Spinal cord (tissue), 10 donors: ENCODE measurements around the gene DELE1. TPM values are rescaled to one million over a fixed set of nuclear protein-coding genes. Genes with fewer than 3 reads are reported as not detected.

Source experiments
- DNase-seq, 6 donors: peaks; one replicate each; pipeline versions ENCODE4 v3.0.0 to v3.0.0-alpha.2; 2013 to 2015; ENCODE audit warnings: low spot score in 6 of 6, low read depth in 4 of 6
- H3K27ac ChIP-seq: one replicate; pipeline ENCODE4 v1.5.1; 2013; ENCODE audit warnings: low read depth, low read length, control low read depth
- H3K27me3 ChIP-seq: one replicate; pipeline ENCODE4 v1.6.1; 2013; ENCODE audit warnings: low read length; ENCODE audit not compliant: control insufficient read depth, insufficient read depth
- H3K36me3 ChIP-seq: one replicate; pipeline ENCODE4 v1.6.1; 2013; ENCODE audit warnings: low read length; ENCODE audit not compliant: control insufficient read depth, insufficient read depth
- H3K4me1 ChIP-seq: one replicate; pipeline ENCODE4 v1.6.1; 2013; ENCODE audit warnings: low read length; ENCODE audit not compliant: control insufficient read depth, insufficient read depth
- H3K4me3 ChIP-seq: one replicate; pipeline ENCODE4 v1.5.1; 2013; ENCODE audit warnings: low read depth, low read length, control low read depth
- H3K9me3 ChIP-seq: one replicate; pipeline ENCODE4 v1.6.1; 2013; ENCODE audit warnings: low read length; ENCODE audit not compliant: control insufficient read depth, insufficient read depth
- WGBS: methylation state at CpG from one replicate; pipeline ENCODE4 v1.1.5; 2013; ENCODE audit warnings: missing lambda C conversion rate; ENCODE audit not compliant: insufficient coverage; 5-methylcytosine and 5-hydroxymethylcytosine counted together
- polyA plus RNA-seq, 2 donors: library from polyadenylated mRNA; unstranded; fragments of 120-200 nt; gene quantifications; one replicate each; pipeline ENCODE4 v1.2.1, GENCODE V29; 2013; ENCODE audit not compliant: insufficient read length in 2 of 2
- total RNA-seq, 2 donors: library from RNA; depleted of rRNA in 1 of 2; stranded (reverse); fragments of 120-200 nt in 1 of 2; fragments of >200 nt in 1 of 2; gene quantifications; one replicate each; pipeline versions ENCODE4 v1.2.3 to v1.2.4, GENCODE V29; 2013 to 2014
- donor health status: healthy.

DELE1 gene
- total and polyA plus RNA-seq, 4 donors = 41.4 to 94.2 (median 82.3) TPM

DNA sequence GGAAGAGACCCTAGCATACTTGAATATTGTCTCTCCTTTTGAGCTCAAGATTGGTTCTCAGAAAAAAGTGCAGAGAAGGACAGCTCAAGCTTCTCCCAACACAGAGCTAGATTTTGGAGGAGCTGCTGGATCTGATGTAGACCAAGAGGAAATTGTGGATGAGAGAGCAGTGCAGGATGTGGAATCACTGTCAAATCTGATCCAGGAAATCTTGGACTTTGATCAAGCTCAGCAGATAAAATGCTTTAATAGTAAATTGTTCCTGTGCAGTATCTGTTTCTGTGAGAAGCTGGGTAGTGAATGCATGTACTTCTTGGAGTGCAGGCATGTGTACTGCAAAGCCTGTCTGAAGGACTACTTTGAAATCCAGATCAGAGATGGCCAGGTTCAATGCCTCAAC lies 54.7 kb downstream of the DELE1 start:
- H3K27ac ChIP-seq = no peak overlapping the region
- H3K36me3 ChIP-seq = peaks cover 41% of the 10 kb centered on the region
- no peaks in the 10 kb centered on the region for H3K27me3 ChIP-seq
- H3K4me1 ChIP-seq = no peaks in the 10 kb centered on the region
- H3K4me3 ChIP-seq = no peak overlapping the region
- DNase-seq = no peak
- H3K9me3 ChIP-seq = no peaks in the 10 kb centered on the region

DNA sequence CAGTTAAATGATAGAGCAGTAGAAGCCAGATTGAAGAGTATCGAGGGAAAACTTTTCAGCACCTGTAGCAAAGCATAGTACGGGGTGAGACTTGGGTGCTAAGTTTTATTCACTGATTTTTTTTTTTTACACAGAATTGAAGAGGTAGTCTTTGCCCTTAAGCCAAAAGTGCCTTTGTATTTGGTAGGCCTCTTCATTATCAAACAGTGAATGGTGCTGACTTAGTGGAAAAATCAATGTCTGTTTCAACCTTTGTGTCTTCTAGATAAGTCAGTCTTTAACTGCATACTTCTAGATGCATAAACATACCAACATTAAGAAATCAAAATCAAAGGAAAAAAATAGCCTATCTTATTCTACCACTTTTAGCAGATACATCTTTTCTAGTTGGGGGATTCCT lies 59.0 kb downstream of the DELE1 start:
- Histone ChIP-seq H3K27me3 (no peaks in the 10 kb centered on the region), H3K27ac (no peak overlapping the region), H3K36me3 (peaks cover 49% of the 10 kb centered on the region), H3K9me3 (no peaks in the 10 kb centered on the region), H3K4me1 (no peaks in the 10 kb centered on the region), H3K4me3 (no peak overlapping the region)
- DNase-seq = no peak
- 50% methylated on average over 2 of the region's 2 CpGs for WGBS

DNA sequence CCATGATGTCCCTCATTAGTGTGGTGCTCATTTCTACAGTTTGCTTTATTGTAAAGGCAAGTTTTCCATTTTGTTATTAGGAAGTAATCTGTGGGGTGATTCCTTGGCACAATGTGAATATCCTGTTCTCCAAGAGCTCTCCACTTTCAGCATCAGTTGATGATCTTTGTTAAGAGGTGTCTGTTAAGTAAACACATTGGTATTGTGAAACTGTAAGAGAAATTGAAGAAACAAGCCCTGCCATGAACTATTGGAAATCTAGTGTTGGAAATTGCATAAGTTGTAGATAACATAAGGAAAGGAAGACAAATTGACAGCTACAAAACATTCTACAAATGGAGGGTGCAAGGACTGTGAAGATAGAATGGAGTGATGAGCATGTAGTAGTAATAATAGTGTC lies 62.4 kb downstream of the DELE1 start:
- Histone ChIP-seq H3K4me3 (no peak overlapping the region), H3K4me1 (no peaks in the 10 kb centered on the region), H3K27me3 (no peaks in the 10 kb centered on the region), H3K36me3 (peaks cover 33% of the 10 kb centered on the region), H3K9me3 (no peaks in the 10 kb centered on the region), H3K27ac (no peak overlapping the region)
- no peak for DNase-seq

GRCh38 chr5:141989720-141990119 lies 66.0 kb downstream of the DELE1 start:
- H3K36me3 ChIP-seq = peaks cover 32% of the 10 kb centered on the region
- H3K9me3 ChIP-seq = no peaks in the 10 kb centered on the region
- H3K4me3 ChIP-seq = no peak overlapping the region
- no peaks in the 10 kb centered on the region for H3K4me1 ChIP-seq
- H3K27ac ChIP-seq = no peak overlapping the region
- H3K27me3 ChIP-seq = no peaks in the 10 kb centered on the region
- no peak for DNase-seq
- WGBS = no CpG with 5 or more reads among the region's 1 CpG

Other genes starting within 250 kb of the DELE1 start
- 1 to 10 TPM; 2.8 to 7.0 TPM for gene ARAP3, start 241.6 kb upstream of the DELE1 start, total RNA-seq
- 10 to 100 TPM in 1 of 2 donors, 1 to 10 TPM in 1; 9.9 to 11.6 TPM for gene ARAP3, start 241.6 kb upstream of the DELE1 start, polyA plus RNA-seq
- 10 to 100 TPM; 25.5 to 48.6 TPM for gene PCDH1, start 45.5 kb upstream of the DELE1 start, total RNA-seq
- 10 to 100 TPM; 42.6 to 52.0 TPM for gene PCDH1, start 45.5 kb upstream of the DELE1 start, polyA plus RNA-seq
- 10 to 100 TPM in 1 of 2 donors, 1 to 10 TPM in 1; 5.4 to 12.9 TPM for gene PCDH12, start 34.3 kb downstream of the DELE1 start, total RNA-seq
- gene PCDH12, start 34.3 kb downstream of the DELE1 start, polyA plus RNA-seq = 1 to 10 TPM; 7.3 to 8.2 TPM
- 10 to 100 TPM; 80.1 to 96.9 TPM for gene RNF14, start 45.2 kb downstream of the DELE1 start, total RNA-seq
- gene RNF14, start 45.2 kb downstream of the DELE1 start, polyA plus RNA-seq = 10 to 100 TPM; 57.4 to 67.7 TPM
- gene GNPDA1, start 89.2 kb downstream of the DELE1 start, total RNA-seq = 10 to 100 TPM; 26.8 to 45.0 TPM
- gene GNPDA1, start 89.2 kb downstream of the DELE1 start, polyA plus RNA-seq = 10 to 100 TPM; 37.1 to 38.4 TPM
- gene NDFIP1, start 184.9 kb downstream of the DELE1 start, total RNA-seq = 100 to 1,000 TPM in 1 of 2 donors, 10 to 100 TPM in 1; 86.0 to 215 TPM
- gene NDFIP1, start 184.9 kb downstream of the DELE1 start, polyA plus RNA-seq = 100 to 1,000 TPM; 247 to 279 TPM